GM10248 (cell line): ENCODE measurements around the gene JAG2.

Source experiments
- CTCF ChIA-PET: fragments of 300-600 bp; sonication (Branson Sonifier 250); formaldehyde crosslinking; extraction: SDS; loops from one replicate; lab custom pipeline; 2021; ENCODE audit warnings: antibody characterized with exemption; lab: Yijun Ruan, JAX
- POLR2A ChIA-PET: fragments of 350-650 bp; sonication (Branson Sonifier 250); formaldehyde crosslinking; extraction: SDS; loops from one replicate; lab custom pipeline; 2020; ENCODE audit warnings: antibody characterized with exemption; lab: Yijun Ruan, JAX
- DNase-seq: peaks from one replicate; pipeline ENCODE4 v3.0.0; 2012; ENCODE audit errors: extremely low spot score
- CTCF ChIP-seq: IDR thresholded peaks from 2 replicates; pipeline ENCODE4 v1.5.1; 2012; ENCODE audit warnings: mild to moderate bottlenecking, low read depth; ENCODE audit errors: extremely low read depth, missing control alignments, control extremely low read depth

Gene JAG2

GRCh38 chr14:105212541-105213300 lies 44.1 kb upstream of the JAG2 start:
- ChIA-PET POLR2A (no interaction called here), CTCF (no interaction called here)
- no peak for DNase-seq
- TF ChIP-seq CTCF: no peak

DNA sequence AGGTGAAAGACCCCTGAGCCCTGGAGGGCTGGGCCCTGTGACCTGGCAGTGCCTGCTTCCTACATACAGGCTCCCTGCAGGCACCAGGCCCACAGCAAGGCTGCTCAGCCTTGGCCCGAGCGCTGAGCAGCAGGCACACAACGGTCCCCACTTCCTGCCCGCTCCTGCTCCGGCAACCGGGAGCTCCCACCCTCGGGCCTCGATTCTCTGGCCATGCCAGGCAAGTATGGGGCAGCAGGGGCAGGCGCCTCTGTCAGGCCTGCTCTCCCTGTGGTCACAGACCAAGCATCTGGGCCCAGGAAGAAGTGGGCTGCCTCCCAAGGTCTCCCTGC lies 43.1 kb upstream of the JAG2 start:
- DNase-seq: no peak
- CTCF ChIA-PET: no interaction called here
- no peak for TF ChIP-seq CTCF
- POLR2A ChIA-PET: interaction anchor here (0.5 kb wide), 1 partner anchor 153 kb away, joined by 5 read pairs; no protein-coding TSS in a partner anchor

DNA sequence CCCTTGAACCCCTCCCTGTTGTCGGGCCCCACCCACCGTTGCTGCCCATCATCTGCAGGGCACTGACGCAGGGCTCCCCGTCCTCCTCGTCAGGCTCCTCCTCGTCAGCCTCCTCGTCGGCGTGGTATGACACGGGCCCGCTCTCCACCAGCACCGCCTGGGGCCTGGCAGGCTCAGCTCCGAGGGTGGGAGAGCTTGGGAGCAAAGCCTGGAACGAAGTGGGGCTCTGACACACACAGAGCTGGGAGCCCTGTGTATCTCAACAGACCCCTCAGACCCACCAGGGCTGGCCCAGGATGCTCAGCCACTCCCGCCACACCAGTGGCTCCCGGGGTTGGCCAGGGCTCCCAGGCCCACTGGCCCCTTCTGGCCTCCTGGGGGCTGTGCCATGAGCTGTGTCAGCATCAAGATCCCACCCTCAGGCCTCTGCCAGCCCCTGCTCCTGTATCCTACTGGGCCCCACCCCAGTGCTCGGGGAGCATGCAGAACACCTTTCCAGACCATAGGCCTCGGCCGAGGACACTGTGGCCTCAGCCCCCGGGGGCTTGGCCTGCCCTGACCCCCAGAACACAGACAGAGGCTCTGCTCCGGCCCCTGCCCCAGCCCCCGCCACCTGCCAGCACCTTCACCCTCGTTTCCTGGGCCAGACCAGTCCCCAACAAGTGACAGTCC lies 42.6 kb upstream of the JAG2 start:
- no peak for DNase-seq
- TF ChIP-seq CTCF: no peak
- ChIA-PET POLR2A (interaction anchor here (0.5 kb wide), 1 partner anchor 154 kb away, joined by 5 read pairs; no protein-coding TSS in a partner anchor), CTCF (no interaction called here)

DNA sequence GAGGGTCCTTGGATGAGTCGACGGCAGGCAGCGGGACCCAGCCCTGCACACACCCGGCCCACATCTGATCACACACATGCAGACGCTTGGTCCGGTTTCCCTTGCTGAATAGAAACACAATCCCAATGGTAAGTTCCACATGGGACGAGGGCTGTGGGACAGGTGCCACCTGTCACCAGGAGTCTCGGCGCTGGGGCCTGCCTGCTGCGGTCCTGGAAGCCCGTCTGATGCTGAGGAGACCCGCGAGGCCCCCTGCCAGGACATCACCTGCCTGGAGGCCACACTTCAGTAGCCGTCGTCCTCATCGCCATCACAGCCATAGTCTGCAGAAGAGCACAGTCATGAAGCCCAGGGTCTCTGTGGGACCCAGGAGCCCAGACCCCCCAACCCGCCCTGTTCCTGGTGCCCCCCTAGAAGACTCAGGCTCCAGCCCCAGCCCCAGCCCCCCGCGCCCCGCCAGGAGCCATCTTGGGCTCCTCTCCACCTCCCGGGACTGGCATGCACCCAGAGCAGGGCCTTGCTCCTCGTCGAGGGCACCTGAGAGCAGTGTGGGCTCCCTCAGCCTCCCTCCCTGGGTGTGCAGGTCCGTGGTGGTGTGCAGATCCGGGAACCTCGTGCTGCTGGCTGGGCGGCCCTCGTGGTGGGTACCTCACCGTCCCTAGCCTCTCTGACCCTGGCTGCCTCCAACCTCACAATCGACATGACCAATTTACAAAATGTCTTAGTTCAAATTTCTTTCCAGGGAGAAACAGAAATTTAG lies 41.9 kb upstream of the JAG2 start:
- TF ChIP-seq CTCF: no peak
- ChIA-PET POLR2A (no interaction called here), CTCF (no interaction called here)
- DNase-seq: no peak

- ChIA-PET CTCF (no interaction called here), POLR2A (no interaction called here)
- TF ChIP-seq CTCF: no peak
- DNase-seq: no peak
Measured at GRCh38 chr14:105209646-105210045, 41.1 kb upstream of the JAG2 start.

- no peak for DNase-seq
- TF ChIP-seq CTCF: no peak
- ChIA-PET CTCF (no interaction called here), POLR2A (no interaction called here)
Measured at GRCh38 chr14:105209091-105209490, 40.5 kb upstream of the JAG2 start.
